Measurements from ENCODE around the gene FOXO6. TPM values are rescaled to one million over a fixed set of nuclear protein-coding genes. Genes with fewer than 3 reads are reported as not detected.

The FOXO6 gene
- total RNA-seq, 1 experiment from 2014 or later, result 0.80 TPM

GRCh38 chr1:41350055-41350378, 11.2 kb upstream of the FOXO6 start:
- DNase-seq (ENCODE audit: low read depth), result no peak

DNA sequence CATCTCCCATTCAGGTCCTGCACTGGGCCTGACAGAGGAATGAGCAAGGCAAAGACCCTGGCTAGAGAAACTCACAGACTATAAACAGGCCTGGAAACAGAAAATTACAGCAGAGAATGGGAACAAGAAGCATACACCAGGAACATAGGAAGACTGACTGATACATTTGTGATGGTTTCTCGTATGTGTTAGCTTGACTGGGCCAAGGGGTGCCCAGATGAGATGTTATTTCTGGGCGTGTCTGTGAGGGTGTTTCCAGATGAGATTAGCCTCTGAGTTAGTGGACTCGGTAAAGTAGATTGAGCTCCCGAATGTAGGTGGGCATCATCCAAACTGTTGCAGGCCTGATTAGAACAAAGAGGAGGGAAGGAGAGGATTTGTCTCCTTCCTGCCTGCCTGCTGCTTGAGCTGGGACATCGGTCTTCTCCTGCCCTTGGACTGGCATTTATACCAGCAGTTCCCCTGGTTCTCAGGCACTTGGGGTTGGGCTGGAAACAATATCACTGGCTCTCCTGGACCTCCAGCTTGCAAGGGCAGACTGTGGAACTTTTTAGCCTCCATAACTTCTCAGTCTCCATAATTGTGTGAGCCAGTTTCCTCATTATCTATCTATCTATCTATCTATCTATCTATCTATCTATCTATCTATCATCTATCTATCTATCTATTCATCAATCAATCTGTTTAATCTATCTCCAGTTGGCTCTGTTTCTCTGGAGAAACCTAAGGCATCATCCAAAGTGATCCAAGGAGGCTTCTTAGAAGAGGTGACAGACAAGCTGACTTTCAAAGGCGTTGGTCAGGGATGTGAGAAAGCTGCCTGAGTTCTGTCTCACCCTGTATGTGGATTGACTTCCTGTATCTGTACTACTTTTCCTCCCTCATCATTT, 9.7 kb upstream of the FOXO6 start:
- no peak for DNase-seq (ENCODE audit: low read depth)

GRCh38 chr1:41353744-41354143, 7.5 kb upstream of the FOXO6 start:
- DNase-seq (ENCODE audit: low read depth), result peak; percentile 74

GRCh38 chr1:41354956-41355355, 6.3 kb upstream of the FOXO6 start:
- no peak for DNase-seq (ENCODE audit: low read depth)

DNA sequence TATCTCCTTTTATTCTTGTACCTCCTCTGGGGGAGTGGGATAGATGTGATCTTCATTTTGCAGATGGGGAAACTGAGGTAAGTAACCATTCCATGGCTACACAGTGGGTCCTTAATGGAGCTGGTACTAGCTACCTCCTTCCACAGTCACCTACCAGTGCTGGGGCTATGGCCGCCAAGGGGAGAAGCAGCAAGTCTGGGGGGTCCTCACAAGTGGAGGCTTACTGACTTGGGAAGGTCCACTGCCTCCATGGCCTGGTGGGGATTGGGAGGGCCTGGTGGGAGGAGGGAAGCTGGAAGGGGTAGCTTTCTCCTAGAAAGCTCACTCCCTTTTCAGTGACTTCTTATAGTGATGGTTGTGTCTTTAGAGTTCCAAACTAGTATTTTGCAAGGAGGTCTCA, 5.9 kb upstream of the FOXO6 start:
- no peak for DNase-seq (ENCODE audit: low read depth)

- no peak for DNase-seq (ENCODE audit: low read depth)
These were observed 5.5 kb upstream of the FOXO6 start for GRCh38 chr1:41355761-41356160.

DNA sequence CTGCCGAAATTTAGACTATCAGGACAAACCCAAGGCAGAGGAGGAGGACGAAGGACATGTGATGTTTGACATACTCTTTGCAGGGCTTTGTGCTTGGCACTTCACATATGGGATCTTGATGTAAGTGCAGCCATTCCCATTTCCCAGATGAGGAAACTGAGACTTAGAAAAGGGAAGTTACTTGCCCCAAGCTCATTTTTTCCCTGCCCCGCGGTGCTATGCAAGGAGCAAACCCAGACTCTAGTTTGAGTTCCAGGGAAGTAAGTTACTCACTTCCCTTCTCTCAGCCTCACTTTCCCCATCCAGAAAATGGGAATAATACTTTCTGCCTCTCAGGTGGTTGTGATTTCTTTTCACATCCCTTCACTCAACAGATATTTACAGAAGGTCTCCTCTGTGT, 4.5 kb upstream of the FOXO6 start:
- DNase-seq (ENCODE audit: low read depth), result no peak

DNA sequence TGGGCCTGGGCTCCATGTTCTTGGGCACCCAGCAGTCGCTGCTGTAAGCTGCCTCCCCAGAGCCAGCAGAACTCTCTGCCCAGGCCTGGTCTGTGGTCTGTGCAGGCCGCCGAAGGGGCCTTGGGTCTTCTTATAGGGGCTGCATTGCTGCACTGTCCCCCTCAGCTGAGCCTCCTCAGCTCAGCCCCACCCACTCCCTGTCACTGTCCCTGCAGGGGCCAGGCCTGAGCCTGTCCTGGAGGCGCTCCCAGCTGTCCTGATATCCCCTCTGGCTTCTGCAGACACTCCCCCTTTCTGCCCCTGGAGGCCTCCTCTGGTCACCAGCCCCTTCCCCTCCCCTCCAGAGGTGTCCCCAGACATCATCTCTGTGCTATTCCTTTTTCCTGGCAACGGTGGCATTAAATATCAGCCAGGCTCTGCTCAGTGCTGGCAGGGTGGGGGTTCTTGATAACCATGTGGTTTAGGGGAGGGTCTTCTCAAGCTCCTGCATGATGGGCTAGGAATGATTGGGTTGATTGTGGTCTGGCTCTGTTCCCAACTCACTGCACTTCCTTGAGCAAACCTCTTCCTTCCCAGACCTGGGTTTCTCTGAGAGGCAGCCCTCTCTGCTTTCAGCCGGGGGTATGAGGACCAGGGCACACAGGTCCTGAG, 3.7 kb upstream of the FOXO6 start:
- no peak for DNase-seq (ENCODE audit: low read depth)

DNA sequence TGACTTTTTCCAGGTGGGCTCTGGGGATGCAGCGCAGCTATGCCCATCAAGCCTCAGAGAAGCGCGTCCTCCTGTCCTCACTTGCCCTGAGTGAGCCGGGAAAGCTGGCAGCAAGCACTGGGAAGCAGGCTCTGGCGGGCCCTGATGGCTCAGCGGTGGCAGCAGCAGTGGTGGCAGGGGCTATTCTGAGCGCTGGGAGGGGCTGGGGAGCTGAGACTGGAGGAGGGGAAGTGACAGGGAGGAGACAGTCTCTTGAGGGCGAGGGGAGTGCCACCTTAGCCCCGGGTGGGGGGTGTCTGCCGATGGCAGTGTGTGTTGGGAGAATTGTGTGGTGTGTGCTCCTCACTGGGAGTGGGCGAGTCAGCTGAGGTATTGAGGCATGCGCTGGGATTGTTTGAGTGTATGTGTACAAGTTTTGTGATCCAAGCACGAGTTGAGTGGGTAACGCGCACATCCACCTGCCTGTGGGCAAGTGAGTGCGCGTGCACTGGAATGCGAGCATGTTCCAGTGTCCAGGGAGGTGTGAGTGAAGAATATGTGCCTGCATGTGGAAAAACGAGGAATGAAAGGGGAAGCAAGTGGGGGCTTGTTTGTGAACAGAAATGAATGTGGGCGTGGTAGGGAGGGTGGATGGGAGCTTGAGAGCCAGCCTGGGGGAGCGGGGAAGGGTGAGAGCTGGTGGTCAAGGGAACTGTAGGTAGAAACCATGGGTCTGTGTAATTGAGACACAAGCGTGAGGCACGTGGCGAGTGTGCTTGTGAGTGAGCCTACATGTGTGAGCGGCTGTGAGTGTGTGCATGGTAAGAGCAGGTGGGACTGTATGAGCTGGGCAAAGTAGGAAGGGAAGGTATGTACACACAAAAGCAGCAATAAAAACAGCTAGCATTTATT, 2.9 kb upstream of the FOXO6 start:
- no peak for DNase-seq (ENCODE audit: low read depth)

DNA sequence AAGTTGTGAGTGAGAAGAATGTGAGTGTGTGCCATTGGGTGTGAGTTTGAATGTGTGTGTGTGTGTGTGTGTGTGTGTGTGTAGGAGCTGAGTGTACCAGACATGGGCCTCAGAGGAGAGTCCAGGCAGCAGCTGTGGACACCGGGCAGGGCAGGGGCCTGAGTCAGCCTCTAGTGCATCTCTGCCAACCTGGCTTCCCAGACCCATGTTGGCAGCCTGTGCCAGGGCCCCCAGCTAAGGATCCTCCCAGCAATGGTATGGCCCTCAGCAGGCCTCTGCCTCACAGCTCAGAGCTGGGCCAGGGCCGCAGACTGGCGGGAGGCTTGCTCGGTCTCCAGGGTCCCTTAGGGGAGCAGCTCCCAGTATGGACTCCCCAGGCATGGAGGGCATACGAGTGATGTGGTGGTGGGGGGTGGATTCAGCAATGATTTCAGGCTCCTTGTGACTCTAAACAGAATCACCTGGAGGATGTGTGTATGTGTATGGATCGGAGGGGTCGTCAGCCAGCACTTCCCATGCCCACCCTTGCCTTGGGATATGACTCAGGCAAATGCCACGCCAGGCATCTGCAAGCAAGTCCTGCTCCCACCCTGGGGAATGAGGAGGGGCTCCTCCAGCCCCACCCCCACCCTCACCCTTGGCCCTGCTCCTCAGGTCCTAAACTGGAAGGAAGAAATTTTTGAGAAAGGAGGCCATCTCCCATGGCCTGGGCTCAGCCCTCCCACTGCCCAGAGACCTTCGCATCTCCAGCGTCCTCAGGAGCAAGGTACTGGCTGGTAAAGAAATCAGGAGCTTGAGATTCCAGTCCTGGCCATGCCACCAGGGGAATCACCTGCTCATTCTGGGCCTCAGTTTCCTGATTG, 1.8 kb upstream of the FOXO6 start:
- DNase-seq (ENCODE audit: low read depth), result no peak

DNA sequence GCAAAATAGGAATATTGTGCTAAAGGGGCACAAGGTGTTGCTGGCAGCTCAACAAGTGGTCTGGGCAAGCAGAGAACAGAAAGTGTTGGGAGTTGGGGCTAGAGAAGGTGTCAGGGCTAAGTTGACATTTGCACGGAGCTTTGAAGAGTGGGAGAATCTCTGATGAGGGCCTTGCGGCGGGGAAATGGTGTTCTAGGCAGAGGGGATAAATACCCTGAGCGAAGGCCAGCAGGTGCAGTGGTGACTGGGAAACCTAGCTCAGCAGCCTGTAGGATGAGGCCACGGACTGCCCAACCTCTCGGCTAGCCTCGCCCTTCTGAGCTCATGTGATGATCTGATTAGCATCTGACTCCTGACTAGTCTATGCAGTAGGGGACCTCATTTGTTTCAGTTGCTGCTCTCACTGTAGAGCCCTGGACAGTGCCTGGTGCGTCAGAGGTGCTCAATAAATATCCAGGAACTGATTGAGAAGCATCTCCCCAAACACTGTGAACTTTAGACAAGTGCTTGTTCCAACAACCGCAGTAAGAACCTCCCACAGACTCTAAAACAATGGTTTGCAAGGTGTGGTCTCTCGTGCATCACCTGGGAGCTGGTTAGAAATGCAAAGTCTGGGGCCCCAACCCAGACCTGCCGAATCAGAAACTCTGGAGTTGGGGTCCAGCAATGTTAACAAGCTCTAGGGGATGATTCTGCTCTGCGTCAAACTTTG, 1.0 kb upstream of the FOXO6 start:
- no peak for DNase-seq (ENCODE audit: low read depth)

- DNase-seq (ENCODE audit: low read depth), result no peak
These were observed 492 bp downstream of the FOXO6 start for GRCh38 chr1:41361495-41362356.

DNA sequence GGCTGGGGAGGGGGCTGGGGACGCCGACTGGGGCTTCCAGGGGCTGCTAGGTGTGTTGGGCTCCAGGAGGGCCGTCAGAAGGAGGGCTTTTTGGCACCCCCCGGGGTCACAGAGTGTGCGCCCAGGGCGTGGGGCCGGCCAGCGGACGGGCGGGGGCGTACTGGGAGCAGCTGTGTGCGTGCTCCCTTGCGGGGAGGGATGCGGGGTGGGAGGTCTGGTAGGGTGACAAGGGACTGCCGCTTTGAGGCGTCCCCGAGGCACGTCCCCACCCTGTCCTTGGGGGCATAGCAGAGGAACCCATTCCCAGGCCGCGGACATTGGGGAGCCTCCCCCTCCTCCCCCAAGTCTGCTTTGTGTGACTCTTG, 1.1 kb downstream of the FOXO6 start:
- no peak for DNase-seq (ENCODE audit: low read depth)

- DNase-seq (ENCODE audit: low read depth), result no peak
These were observed 1.7 kb downstream of the FOXO6 start for GRCh38 chr1:41362749-41363590.

DNA sequence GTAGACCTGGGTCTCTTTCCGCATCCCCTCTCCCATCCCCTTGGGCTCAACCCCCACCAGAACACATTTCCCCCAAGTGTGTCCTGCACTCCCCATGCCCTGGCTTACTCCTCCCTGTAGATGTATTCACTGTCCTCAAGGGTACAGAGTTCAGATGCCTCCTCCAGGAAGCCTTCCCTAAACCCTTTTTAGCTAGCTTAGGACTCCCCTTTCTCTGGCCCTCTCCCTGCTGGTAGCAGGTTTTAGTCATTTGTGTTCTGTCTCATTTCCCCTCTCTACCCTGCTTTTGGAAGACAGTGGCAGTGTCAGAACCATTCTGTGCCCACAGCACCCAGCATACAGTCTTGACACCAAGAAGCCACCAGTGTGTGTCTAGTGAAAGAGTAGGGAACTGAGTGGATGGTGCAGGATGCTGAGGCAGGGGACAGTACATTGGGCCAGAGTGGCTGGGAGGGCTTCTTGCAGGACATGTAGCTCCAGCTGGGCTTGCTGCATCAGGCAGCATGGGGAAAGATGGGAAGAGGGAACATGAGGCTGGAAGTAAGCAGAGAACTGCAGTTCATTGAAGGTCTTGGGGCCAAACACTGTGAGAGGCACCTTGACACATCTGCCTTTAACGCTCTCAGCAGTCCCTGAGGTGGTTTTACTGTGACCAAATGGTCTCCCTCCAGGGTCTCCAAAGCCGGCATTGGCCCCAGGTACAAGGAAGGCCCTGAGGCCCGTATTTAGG, 2.5 kb downstream of the FOXO6 start:
- DNase-seq (ENCODE audit: low read depth), result no peak

DNA sequence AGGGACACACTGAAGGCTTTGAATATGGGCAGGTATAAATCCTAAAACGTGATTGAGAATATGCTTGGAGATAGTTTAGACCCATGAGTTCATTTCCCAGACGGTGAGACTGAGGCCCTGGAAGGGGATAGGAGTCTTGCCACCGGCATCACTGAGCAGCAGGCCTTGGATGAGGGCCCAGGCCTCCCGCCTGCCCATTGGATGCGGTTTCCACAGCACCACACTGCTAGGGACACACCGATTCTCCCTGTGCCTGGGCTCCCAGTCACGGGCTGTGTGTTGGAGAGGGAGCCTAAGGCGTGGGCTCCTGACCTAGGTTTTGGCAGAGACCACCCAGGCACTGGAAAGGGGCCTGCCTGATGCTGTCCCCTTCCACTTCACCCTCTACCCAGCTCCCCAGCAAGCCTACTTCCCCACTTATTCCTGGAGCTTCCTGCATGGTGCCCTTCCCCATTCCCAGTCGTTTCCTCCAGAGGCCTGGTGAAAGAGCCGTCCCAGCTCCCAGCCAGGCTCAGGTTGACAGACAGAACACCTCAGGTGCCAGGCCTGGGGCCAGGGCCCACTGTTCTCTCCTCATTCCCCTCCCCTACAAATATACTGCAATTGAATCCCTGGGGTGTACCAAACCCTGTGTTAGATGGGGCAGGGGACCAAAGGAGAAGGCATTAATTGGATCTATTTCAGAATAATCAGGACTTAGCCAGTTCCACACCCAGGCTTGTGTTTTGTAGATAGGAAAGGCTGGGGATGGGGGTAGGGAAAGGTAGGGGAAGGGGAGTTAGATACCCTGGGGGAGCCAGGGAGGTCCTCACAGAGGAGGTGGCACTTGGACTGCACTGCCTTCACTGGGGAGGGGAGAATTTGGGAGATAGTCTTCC, 3.4 kb downstream of the FOXO6 start:
- DNase-seq (ENCODE audit: low read depth), result no peak

GRCh38 chr1:41365320-41365633, 4.0 kb downstream of the FOXO6 start:
- DNase-seq (ENCODE audit: low read depth), result no peak

All from Daoy (cell line).